Loucy (cell line): ENCODE results near the gene GEMIN4.

Source experiments
- CTCF ChIP-seq: fragments of 200-600 bp; sonication (generic); conservative IDR thresholded peaks from 2 replicates; pipeline ENCODE4 v1.5.1; 2014; ENCODE audit warnings: mild to moderate bottlenecking, antibody characterized with exemption, low read length
- EZH2phosphoT487 ChIP-seq: fragments of 200-600 bp; IDR thresholded peaks from 2 replicates; pipeline ENCODE4 v1.6.1; 2018; ENCODE audit warnings: antibody characterized with exemption, mild to moderate bottlenecking, moderate library complexity, borderline replicate concordance

GRCh38 chr17:773467-774312 is 21.6 kb upstream of the GEMIN4 start:
- TF ChIP-seq CTCF, result no peak
- TF ChIP-seq EZH2phosphoT487, result no peak
